Left renal pelvis (tissue), 4 donors: Measurements from ENCODE around the gene OR7A5. TPM values are rescaled to one million over a fixed set of nuclear protein-coding genes. Genes with fewer than 3 reads are reported as not detected.
"Not testable (repeated sequence)": the region's sequence is repeated elsewhere in the genome, so short reads cannot be mapped to it uniquely, and the experiment has no call there.

Experiments
- DNase-seq, 4 donors: peaks; one replicate each; pipeline ENCODE4 v3.0.0-alpha.2; 2013; ENCODE audit warnings: low read depth in 4 of 4, low spot score in 3 of 4
- polyA plus RNA-seq, 4 donors: library from polyadenylated mRNA; unstranded; fragments of 120-200 nt; gene quantifications; one replicate each; pipeline ENCODE4 v1.2.1, GENCODE V29; 2013; ENCODE audit not compliant: insufficient read length in 4 of 4

OR7A5 gene
- polyA plus RNA-seq: not detected

- DNase-seq: peak; percentile 18 to 57 (median 34)
These were observed at the start of gene OR7A5, which contains the start of gene OR7C1 for GRCh38 chr19:14835011-14835410. Gene OR7A5 (minus strand): TSS chr19:14835185. CDS start chr19:14828241, 6,944 bp downstream. Gene OR7C1 (minus strand): TSS chr19:14835185. CDS start chr19:14800136, 35,049 bp downstream.

GRCh38 chr19:14871619-14872230 is 36.7 kb upstream of the OR7A5 start:
- no peak for DNase-seq

GRCh38 chr19:14868497-14868896 is 33.5 kb upstream of the OR7A5 start:
- no peak for DNase-seq

GRCh38 chr19:14848822-14849221 is 13.8 kb upstream of the OR7A5 start, which contains the start of gene OR7A10:
Gene OR7A10 (minus strand): TSS chr19:14848922. CDS start chr19:14841877, 7,045 bp downstream.
- no peak for DNase-seq

- peak in 1 of 4 donors; percentile 15 for DNase-seq
These were observed 8.6 kb upstream of the OR7A5 start for GRCh38 chr19:14843578-14843977.

- no peak for DNase-seq
These were observed 8.2 kb upstream of the OR7A5 start for GRCh38 chr19:14843169-14843568.

GRCh38 chr19:14840206-14840605 is 5.2 kb upstream of the OR7A5 start:
- no peak for DNase-seq

- no peak for DNase-seq
These were observed 2.4 kb upstream of the OR7A5 start for GRCh38 chr19:14837391-14837790.

- DNase-seq: no peak
These were observed 4.3 kb downstream of the OR7A5 start for GRCh38 chr19:14830702-14831101.

- DNase-seq: no peak
These were observed 9.0 kb downstream of the OR7A5 start for GRCh38 chr19:14826006-14826405.

- no peak for DNase-seq
These were observed 13.0 kb downstream of the OR7A5 start for GRCh38 chr19:14821937-14822336.

- no peak for DNase-seq
These were observed 16.4 kb downstream of the OR7A5 start for GRCh38 chr19:14818588-14818987.

GRCh38 chr19:14817052-14817451 is 17.9 kb downstream of the OR7A5 start:
- DNase-seq: no peak

- DNase-seq: no peak
These were observed 19.9 kb downstream of the OR7A5 start for GRCh38 chr19:14814982-14815652.

- no peak for DNase-seq
These were observed 25.5 kb downstream of the OR7A5 start for GRCh38 chr19:14809272-14810057.

GRCh38 chr19:14804765-14805164 is 30.2 kb downstream of the OR7A5 start:
- no peak for DNase-seq

- DNase-seq: no peak
These were observed 36.2 kb downstream of the OR7A5 start for GRCh38 chr19:14798760-14799159.

- no peak for DNase-seq
These were observed 39.0 kb downstream of the OR7A5 start for GRCh38 chr19:14796021-14796420.

GRCh38 chr19:14795078-14795721 is 39.8 kb downstream of the OR7A5 start:
- DNase-seq: no peak

GRCh38 chr19:14792250-14792649 is 42.7 kb downstream of the OR7A5 start:
- not testable (repeated sequence) for DNase-seq

- no peak for DNase-seq
These were observed 48.5 kb downstream of the OR7A5 start for GRCh38 chr19:14786421-14786851.
